ENCODE measurements around the gene C9orf85.

DNA sequence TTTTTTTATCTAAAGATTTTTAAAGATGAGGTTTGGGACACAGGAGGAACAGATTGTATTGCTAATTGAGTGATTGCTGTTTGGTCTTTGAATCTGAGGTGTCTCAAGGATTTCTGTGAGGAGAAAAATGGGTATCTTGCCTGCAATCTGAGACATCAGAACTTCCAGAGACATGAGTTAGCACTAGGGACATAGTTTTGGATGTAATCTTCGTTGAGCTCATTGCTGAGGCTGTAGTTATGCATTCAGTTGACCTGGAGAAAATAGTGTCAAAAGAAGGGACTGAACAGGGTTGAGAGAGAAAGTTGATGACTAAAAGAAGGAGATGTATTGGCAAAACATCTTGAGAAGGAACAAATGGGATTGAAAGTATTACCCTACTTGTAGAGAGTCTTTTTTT is 24.6 kb downstream of the C9orf85 start:
- TF ChIP-seq CTCF (IDR thresholded peaks at IDR 0.05; ENCODE audit: insufficient read depth, low read length) (no peak), POLR2AphosphoS5 (IDR thresholded peaks at IDR 0.05; ENCODE audit: low read depth) (no peak)
- TF ChIP-seq, protein P1, sequence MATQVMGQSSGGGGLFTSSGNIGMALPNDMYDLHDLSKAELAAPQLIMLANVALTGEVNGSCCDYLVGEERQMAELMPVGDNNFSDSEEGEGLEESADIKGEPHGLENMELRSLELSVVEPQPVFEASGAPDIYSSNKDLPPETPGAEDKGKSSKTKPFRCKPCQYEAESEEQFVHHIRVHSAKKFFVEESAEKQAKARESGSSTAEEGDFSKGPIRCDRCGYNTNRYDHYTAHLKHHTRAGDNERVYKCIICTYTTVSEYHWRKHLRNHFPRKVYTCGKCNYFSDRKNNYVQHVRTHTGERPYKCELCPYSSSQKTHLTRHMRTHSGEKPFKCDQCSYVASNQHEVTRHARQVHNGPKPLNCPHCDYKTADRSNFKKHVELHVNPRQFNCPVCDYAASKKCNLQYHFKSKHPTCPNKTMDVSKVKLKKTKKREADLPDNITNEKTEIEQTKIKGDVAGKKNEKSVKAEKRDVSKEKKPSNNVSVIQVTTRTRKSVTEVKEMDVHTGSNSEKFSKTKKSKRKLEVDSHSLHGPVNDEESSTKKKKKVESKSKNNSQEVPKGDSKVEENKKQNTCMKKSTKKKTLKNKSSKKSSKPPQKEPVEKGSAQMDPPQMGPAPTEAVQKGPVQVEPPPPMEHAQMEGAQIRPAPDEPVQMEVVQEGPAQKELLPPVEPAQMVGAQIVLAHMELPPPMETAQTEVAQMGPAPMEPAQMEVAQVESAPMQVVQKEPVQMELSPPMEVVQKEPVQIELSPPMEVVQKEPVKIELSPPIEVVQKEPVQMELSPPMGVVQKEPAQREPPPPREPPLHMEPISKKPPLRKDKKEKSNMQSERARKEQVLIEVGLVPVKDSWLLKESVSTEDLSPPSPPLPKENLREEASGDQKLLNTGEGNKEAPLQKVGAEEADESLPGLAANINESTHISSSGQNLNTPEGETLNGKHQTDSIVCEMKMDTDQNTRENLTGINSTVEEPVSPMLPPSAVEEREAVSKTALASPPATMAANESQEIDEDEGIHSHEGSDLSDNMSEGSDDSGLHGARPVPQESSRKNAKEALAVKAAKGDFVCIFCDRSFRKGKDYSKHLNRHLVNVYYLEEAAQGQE (IDR thresholded peaks at IDR 0.05; ENCODE audit: insufficient replicate concordance, low read depth) = no peak

Measured in HL-60 (cell line).